ENCODE data around the gene CHAT. TPM values are rescaled to one million over a fixed set of nuclear protein-coding genes. Genes with fewer than 3 reads are reported as not detected.

The CHAT gene
- total and polyA plus RNA-seq, 8 donors: 0.28 TPM; not detected in 7

DNA sequence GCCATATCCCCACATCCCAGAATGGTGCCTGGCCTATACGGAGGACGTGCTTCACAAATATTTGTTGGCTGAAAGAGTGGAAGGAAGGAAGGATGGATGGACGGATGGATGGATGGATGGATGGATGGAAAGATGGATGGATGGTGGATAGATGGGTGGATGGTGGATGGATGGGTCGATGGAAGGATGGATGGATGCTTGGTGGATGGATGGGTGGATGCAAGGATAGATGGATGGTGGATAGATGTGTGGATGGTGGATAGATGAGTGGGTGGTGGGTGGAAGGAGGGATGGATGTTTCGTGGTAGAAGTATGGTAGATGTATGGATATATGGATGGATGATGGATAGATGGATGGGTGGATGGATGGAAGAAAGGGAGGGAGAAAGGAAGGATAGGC is 10.8 kb downstream of the CHAT start:
- WGBS, 2 donors: 39 to 49% methylated on average over 5 of the region's 5 CpGs
- no peak overlapping the region for H3K4me3 ChIP-seq
- DNase-seq (no peak), FAIRE-seq (no peak), ATAC-seq (no peak)
- no peak overlapping the region for H3K27ac ChIP-seq
- H3K36me3 ChIP-seq: no peaks in the 10 kb centered on the region
- H3K9me3 ChIP-seq: no peaks in the 10 kb centered on the region
- intact Hi-C loops (cut with DNase I): no loop called here
- no peaks in the 10 kb centered on the region for H3K27me3 ChIP-seq
- no peaks in the 10 kb centered on the region for H3K4me1 ChIP-seq
- TF ChIP-seq, protein P1, sequence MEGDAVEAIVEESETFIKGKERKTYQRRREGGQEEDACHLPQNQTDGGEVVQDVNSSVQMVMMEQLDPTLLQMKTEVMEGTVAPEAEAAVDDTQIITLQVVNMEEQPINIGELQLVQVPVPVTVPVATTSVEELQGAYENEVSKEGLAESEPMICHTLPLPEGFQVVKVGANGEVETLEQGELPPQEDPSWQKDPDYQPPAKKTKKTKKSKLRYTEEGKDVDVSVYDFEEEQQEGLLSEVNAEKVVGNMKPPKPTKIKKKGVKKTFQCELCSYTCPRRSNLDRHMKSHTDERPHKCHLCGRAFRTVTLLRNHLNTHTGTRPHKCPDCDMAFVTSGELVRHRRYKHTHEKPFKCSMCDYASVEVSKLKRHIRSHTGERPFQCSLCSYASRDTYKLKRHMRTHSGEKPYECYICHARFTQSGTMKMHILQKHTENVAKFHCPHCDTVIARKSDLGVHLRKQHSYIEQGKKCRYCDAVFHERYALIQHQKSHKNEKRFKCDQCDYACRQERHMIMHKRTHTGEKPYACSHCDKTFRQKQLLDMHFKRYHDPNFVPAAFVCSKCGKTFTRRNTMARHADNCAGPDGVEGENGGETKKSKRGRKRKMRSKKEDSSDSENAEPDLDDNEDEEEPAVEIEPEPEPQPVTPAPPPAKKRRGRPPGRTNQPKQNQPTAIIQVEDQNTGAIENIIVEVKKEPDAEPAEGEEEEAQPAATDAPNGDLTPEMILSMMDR (IDR thresholded peaks at IDR 0.05): no peak

GRCh38 chr10:49625411-49625810 is 11.6 kb downstream of the CHAT start:
- FAIRE-seq (no peak), ATAC-seq (no peak)

GRCh38 chr10:49627038-49627437 is 13.2 kb downstream of the CHAT start:
- no peaks in the 10 kb centered on the region for H3K27me3 ChIP-seq
- H3K27ac ChIP-seq: no peak overlapping the region
- DNase-seq: no peak
- no peak for FAIRE-seq
- TF ChIP-seq, protein P1 (IDR thresholded peaks at IDR 0.05): no peak
- 89% methylated on average over 7 of the region's 7 CpGs for WGBS, 2 donors
- intact Hi-C loops (cut with DNase I): no loop called here
- H3K9me3 ChIP-seq: no peaks in the 10 kb centered on the region
- no peak for ATAC-seq
- H3K4me1 ChIP-seq: no peaks in the 10 kb centered on the region
- H3K36me3 ChIP-seq: no peaks in the 10 kb centered on the region
- H3K4me3 ChIP-seq: no peak overlapping the region

More at GRCh38 chr10:49625411-49625810, 11.6 kb downstream of the CHAT start:
- no peak for DNase-seq
- Histone ChIP-seq H3K4me1 (no peaks in the 10 kb centered on the region), H3K36me3 (no peaks in the 10 kb centered on the region), H3K9me3 (no peaks in the 10 kb centered on the region), H3K27me3 (no peaks in the 10 kb centered on the region), H3K4me3 (no peak overlapping the region), H3K27ac (no peak overlapping the region)
- intact Hi-C loops (cut with DNase I): no loop called here
- WGBS, 2 donors: 59 to 65% methylated on average over 10 of the region's 10 CpGs
- TF ChIP-seq, protein P1 (IDR thresholded peaks at IDR 0.05): no peak

DNA sequence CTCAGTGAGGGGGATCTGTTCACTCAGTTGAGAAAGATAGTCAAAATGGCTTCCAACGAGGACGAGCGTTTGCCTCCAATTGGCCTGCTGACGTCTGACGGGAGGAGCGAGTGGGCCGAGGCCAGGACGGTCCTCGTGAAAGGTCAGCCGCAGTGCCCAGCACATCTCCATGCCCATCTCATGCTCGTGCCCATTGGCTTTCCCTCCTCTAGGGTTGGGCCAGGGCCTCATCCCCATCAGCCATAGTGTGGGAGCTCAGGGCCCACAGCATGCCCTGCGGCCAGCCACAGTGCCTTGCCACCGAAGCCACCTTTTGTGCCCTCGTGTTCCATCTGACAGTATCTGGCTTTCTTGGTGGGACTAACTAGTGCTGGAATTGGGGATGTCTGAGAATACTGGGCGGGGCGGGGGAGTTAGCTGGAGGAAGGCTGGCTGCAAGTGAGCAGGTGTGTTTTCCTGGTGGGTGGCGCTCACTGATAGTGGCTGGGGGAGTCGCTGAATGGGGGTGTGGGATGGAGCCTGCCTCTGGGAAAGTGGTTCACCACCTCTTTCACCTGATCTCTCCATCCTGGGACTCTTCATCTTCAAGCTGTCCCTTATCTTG is 13.9 kb downstream of the CHAT start:
- Histone ChIP-seq H3K27ac (no peak overlapping the region), H3K27me3 (no peaks in the 10 kb centered on the region), H3K4me3 (no peak overlapping the region), H3K4me1 (no peaks in the 10 kb centered on the region), H3K36me3 (no peaks in the 10 kb centered on the region), H3K9me3 (no peaks in the 10 kb centered on the region)
- no peak for ATAC-seq
- WGBS, 2 donors: 77 to 79% methylated on average over 18 of the region's 18 CpGs
- DNase-seq: peak in 1 of 6 donors; percentile 36
- FAIRE-seq: no peak
- intact Hi-C loops (cut with DNase I): no loop called here
- TF ChIP-seq, protein P1 (IDR thresholded peaks at IDR 0.05): no peak

GRCh38 chr10:49628599-49628998 is 14.8 kb downstream of the CHAT start:
- ATAC-seq (no peak), FAIRE-seq (no peak), DNase-seq (peak in 1 of 6 donors; percentile 30)
- Histone ChIP-seq H3K27ac (no peak overlapping the region), H3K9me3 (no peaks in the 10 kb centered on the region), H3K36me3 (no peaks in the 10 kb centered on the region), H3K4me1 (no peaks in the 10 kb centered on the region), H3K27me3 (no peaks in the 10 kb centered on the region), H3K4me3 (no peak overlapping the region)
- WGBS, 2 donors: 87 to 91% methylated on average over 8 of the region's 8 CpGs
- TF ChIP-seq, protein P1 (IDR thresholded peaks at IDR 0.05): no peak
- intact Hi-C loops (cut with DNase I): no loop called here

Measured in pancreas (tissue), 10 donors.